CD4-positive, alpha-beta T cell treated with Interleukin-2 at 100 ng/mL for 4 hours (primary cell): ENCODE results near the gene ITGB1.
A peak's percentile ranks its signal among the peaks of the same experiment; 100 is the strongest.
"Not testable (repeated sequence)": the region's sequence is repeated elsewhere in the genome, so short reads cannot be mapped to it uniquely, and the experiment has no call there.

Experiments
- DNase-seq: peaks from one replicate; pipeline ENCODE4 v3.0.0-alpha.2; 2020; ENCODE audit warnings: low spot score

Gene ITGB1

DNA sequence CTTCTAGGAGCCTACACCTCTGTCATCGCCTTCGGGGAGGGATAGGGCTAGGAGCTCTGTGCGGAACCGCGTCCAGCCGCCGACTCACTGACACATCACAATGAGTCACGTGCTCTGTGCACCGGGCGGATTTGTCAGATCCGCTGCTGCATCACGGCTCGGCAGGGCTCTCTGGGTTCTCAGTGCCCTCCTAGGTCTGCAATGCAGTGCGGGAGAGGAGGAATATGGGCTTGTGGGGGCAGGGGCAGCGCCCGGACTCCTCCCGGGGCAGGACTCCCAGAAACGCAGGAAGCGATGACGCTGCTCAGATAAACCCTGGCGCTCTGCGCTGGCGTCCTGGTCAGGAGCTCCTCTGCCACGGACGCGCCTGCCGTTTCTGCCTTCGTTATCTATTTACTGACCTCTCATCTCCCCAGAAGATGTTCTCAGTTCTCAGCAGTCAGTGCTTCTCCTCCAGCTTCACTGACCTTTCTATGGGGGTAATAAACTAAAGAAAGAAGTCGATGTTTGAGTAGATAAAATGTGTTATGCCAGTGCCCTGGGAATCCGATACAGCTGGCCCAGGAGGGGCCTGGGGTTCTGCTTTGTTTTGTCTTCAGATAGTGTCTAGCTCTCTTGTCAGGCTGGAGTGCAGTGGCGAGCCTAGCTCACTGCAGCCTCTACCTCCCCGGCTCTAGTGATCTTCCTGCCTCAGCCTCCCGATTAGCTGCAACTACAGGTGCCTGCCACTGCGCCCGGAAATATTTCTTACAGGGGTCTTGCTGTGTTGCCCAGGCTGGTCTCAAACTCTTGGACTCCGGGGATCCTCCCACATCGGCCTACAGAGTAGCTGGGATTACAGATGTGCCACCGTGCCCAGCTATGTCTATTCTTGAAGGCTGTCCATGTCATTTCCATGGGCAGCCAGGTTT is 22.8 kb upstream of the ITGB1 start:
- peak; percentile 91 for DNase-seq

DNA sequence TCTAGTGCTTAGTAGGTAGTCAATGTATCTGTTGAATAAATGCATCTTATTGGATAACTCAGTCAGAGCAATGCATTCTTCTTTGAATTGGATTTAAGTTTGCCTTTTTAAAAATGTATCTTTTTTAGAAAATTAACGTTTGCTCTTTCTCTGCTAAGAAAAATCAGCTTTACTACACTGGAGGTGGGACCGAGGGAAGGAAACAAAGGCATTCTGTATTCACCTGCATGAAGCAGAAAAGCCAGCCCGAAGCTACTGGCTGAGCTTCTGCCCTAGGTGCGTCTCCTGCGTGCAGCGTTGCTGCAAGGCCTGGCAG is 22.2 kb upstream of the ITGB1 start:
- DNase-seq: no peak

DNA sequence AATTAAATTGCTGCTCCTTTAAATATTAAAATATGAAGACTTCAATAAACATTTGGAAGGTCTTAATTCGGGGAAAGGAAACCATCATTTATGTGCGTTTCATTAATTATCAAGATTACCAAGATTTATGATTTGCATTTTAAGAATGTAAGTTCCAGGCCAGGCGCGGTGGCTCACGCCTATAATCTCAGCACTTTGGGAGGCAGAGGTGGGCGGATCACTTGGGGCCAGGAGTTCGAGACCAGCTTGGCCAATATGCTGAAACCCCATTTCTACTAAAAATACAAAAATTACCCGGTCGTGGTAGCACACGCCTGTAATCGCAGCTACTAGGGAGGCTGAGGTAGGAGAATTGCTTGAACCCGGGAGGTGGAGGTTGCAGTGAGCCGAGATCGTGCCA is 21.7 kb upstream of the ITGB1 start:
- not testable (repeated sequence) for DNase-seq

- no peak for DNase-seq
Measured at GRCh38 chr10:32979041-32979440, 21.0 kb upstream of the ITGB1 start.

DNA sequence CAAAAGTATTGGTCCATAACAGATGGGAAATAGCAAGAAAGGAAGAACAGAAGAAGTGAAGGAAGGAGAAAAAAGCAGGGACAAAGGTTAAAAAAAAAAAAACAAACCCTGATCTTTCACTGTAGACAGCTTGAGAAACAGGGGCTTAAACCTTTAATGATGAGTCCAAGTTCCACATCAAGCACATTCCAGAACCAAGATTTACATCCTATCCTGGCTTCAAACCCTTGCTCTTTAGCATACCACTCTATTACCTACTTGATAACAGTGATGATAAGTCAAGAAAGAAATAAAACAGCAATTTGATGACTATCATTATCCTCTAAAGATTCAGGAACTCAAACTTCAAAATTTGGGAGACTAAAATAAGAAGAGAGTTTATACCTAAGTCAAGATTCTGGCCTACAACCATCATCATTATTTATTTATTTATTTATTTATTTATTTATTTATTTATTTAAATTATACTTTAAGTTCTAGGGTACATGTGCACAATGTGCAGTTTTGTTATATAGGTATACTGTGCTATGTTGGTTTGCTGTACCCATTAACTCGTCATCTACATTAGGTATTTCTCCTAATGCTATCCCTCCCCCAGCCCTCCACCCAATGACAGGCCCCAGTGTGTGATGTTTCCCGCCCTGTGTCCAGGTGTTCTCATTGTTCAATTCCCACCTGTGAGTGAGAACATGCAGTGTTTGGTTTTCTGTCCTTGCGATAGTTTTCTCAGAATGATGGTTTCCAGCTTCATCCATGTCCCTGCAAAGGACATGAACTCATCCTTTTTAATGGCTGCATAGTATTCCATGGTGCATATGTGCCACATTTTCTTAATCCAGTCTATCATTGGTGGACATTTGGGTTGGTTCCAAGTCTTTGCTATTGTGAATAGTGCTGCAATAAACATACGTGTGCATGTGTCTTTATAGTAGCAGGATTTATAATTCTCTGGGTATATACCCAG is 20.1 kb upstream of the ITGB1 start:
- not testable (repeated sequence) for DNase-seq

DNA sequence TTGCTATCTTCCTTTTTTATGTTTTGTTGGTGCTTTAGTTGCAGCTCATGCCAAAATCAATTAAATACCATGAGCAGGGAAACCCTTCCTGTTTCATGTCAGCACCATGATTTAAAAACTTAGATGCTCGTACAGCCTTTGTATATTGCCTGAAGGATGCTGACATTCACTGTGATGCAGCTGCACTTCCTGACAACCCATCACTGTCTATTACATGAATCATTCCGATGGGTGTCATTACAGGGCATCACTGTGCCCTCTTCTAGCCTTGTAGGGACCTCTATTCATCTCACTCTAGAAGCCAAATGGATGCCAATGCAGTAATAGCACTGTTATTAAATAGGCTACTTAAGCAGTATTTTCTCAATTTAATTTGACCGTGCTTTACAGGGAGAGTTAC is 18.3 kb upstream of the ITGB1 start:
- DNase-seq: no peak

- no peak for DNase-seq
Measured at GRCh38 chr10:32972929-32973328, 14.9 kb upstream of the ITGB1 start.

- no peak for DNase-seq
Measured at GRCh38 chr10:32972460-32972859, 14.4 kb upstream of the ITGB1 start.

DNA sequence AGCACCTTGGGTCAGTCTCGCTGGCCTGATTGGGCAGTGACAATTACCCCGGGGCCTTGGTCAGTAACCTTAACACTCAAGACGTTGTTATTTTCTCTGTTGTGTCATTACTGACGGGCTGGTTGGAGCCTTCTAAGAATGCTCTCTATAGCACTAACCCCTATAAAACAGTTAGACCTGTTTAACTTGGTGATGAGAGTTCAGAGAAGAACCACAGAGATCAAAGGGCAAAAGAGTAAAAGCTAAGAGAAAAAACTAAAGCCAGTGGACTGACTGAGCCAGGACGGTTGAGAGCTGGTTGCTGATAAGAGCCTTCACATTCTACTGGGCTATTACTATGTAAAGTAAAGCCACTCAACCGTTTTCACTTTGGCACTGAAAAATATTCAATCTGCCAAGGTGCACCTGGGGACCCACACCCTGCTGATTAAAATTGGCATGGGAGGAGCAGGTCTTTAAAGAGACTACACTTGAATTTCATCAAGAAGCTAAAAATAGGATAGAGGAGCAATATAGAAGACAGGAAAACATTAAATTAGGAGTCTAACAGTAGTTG is 13.6 kb upstream of the ITGB1 start:
- no peak for DNase-seq

DNA sequence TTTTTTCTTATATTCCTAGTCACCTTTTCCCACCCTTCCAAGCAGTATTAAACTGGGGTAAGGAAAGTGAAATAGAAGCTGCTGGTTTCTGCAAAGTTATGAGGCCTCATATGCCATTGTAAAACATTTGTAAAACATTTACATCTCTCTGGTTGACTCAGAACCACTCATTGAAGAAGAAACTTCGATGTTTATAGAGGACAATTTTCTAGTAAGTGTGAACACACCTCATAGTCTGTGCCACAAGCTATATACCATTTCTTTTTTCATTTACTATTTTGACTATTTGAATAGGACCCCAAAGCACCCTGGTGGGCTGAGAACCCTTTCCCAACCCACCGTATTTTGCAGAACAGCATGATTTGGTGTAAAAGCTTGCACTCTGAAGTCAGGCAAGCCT is 12.9 kb upstream of the ITGB1 start:
- DNase-seq: no peak

- no peak for DNase-seq
Measured at GRCh38 chr10:32964270-32964669, 6.2 kb upstream of the ITGB1 start.

DNA sequence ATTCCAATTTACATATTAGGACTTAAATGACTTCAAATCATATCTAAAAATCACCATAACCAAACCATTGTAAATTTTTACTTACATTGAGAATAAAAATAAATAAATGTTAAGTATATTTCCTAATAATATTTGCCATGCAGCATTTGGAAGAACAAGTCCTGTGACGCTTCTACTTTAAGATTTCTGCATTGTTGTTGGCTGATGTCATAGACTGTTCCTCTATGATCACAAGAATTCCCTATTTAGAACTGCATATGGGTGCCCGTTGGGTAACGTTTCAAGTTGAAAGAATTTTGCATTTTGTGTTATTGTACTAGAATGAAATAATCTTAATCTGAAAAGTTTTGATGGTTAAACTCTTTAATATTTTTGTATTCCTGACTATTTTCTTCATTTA is 5.1 kb upstream of the ITGB1 start:
- no peak for DNase-seq

DNA sequence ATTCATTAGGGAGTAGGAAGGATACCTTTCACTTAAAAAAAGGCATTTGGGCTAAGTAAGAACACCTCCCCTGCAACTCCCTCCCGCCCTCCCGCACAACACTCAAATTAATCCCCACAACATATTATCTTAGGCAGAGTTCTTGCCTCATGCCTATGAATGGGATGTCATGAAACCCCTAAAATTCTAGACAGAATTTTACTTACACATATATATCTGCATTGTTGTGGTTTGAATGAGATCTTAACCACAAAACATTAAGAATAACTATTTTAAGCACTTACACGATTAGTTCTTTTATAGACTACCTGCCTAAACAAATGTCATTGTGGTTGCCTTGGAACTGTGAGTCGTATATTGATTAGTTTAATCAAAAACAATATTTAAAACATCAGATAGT is 4.5 kb upstream of the ITGB1 start:
- DNase-seq: no peak

- DNase-seq: no peak
Measured at GRCh38 chr10:32961895-32962369, 3.9 kb upstream of the ITGB1 start.

DNA sequence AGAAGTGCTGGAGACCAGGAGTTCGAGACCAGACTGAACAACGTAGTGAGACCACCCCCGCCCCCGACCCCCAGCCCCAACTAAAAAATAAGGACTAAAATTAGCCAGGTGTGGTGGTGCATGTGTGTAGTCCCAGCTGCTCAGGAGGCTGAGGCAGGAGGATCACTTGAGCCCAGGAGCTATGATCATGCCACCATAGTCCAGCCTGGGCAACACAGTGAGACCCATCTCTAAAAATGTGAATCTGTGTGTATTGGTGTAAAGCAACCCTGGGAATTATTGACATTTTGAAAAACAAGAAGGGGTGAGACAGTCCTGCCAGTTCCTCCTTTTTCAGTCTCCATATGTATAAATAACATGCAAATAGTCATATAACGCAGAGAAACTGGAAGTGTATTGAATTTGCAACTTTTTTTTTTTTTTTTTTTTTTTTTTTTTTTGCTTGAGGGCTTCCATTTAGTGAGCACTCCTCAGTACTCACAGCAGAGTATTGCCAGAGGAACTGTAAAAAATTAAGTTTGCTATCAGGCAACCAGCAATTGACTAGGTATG is 3.4 kb upstream of the ITGB1 start:
- no peak for DNase-seq

DNA sequence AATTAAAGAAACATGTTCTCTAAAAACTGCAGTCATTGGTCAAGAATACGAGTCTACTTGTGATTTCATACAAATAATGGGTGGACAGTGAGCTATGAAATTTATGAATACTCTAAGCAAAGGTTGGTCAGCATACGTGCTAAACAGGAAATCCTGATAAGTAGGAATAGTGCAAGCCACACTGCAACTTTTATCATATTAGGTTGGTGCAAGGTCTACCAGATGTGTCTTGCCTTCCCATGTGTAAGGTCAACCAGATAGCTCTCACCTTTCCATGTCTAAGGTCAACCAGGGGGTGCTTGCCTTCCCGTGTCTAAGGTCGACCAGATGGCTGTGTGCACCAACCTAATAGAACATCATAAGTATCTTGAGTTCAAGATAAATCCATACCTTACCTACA is 2.0 kb upstream of the ITGB1 start:
- no peak for DNase-seq

GRCh38 chr10:32959006-32959920 is 1.2 kb upstream of the ITGB1 start:
- DNase-seq: no peak

DNA sequence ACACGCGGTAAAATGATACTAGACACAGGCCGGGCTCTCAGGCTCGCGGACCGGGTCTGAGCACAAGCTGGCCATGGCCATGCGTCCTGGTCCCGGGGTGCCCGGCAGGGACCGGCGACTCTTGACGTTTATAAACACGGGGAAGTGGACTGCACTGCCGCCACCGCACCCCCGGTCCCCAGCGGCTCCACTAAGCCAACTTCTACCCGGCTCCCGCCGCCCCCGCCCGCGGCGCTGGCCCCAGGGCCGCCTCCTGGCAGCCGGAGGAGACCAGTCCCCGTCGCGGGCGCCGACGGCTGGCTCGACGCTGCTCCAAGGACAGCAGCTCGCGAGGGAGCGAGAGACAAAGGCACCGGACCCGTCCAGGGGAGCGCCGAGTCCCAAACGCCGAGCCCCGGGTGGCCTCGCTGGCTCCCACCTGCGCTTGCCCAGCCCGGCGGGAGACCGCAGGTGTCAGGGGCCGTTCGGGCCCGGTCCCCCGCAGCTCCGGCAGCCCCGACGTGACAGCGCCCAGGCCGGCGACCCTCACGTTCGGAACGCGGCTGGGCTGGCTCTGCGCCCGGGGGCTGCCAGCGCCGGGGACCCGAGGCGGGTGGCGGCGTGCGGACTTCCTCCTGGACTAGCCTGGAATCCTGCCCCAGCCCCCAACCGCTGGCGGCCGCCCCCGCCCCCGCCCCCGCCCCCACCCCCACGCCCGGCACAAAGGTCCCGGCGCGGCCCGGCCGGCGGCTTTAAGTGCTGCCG is 517 bp downstream of the ITGB1 start:
- no peak for DNase-seq

GRCh38 chr10:32956365-32957197 is 1.4 kb downstream of the ITGB1 start:
- no peak for DNase-seq

GRCh38 chr10:32955790-32956189 is 2.2 kb downstream of the ITGB1 start:
- DNase-seq: no peak
